Hippocampal formation (tissue), 2 donors: ENCODE measurements around the gene JPH3.

Experiments used
- DNase-seq, 2 donors: peaks; one replicate each; lab custom pipeline; 2025; lab: John Stamatoyannopoulos, UW

JPH3 gene

DNA sequence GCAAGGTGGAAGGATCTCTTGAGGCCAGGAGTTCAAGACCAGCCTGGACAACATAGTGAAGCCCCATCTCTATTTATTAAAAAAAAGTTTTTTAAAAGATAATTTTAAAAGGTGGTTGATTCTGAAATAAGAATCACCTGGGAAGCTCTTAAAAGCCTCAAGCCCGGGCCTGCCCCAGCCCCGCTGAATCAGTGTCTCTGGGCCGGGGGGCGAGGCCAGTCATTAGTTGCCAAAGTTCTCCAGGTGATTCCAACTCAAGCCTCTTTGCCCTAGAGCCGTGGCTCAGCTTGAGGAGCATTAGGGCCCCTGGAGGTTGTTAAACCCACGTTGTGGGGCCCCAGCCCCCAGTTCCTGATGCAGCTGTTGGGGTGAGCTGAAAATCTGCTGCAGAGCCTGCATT lies 24.6 kb downstream of the JPH3 start:
- no peak for DNase-seq

DNA sequence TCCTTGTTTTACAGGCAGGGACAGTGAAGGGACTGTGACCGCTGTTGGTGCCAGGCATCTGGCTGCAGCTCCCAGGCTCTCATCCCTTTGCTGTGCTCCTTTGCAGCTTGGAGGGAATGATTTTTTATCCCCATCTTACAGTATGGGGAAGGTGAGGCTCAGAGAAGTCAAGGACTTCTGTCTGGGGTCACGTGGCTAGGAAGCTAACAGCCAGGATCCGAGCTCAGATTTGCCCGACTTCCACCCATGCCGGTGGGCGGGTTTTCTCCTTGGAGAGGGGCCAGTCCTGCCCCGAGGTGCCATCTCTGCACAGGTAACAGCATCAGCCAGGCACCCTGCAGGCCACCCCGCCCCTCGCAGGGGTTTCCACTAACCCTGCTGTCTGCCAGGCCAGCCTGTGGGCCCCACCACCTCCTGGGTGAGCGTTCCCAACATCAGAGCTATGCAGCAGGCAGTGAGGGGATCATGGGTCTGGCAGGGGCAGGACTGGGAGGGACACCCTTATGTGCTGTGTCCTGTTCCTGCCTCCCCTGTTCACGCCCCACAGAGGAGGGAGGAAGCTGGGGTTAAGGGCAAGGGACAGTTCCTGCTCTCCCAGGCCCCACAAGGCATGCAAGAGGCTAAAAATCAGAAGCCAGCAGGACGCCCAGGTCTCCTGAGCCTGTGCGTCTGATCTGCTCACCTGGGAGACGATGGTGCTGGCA lies 25.4 kb downstream of the JPH3 start:
- no peak for DNase-seq

DNA sequence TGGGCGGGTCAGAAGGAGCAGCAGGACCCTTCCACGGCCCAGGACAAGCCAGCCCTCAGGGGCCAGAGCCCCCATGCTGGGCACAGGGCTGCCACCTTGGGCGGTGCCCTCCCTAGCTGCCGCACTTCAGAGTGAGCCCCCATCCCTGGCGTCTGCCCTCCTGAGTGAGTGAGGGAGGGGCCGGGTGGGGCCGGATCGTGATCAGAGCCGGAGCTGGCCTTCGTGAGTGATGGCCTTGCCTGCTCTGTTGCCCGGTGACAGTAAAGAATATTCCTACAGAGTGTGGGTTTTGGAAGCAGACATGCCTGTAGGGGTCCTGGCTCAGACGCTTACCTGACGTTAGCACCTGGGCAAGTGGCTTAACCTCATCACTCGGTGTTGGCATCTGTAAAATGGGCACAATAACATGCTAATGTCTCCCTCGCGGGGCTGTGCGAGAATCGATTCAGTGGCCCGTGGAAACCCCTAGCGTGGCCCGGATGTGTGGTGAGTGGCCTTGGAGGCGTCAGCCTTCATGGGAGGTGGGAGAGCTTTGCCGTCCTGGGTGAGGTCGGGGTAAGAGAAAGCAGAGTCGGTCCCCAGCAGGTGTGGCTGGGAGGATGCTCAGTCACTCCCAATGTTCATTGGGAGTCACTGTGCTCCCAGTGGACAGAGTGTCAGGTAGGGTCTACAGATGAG lies 26.1 kb downstream of the JPH3 start:
- no peak for DNase-seq

DNA sequence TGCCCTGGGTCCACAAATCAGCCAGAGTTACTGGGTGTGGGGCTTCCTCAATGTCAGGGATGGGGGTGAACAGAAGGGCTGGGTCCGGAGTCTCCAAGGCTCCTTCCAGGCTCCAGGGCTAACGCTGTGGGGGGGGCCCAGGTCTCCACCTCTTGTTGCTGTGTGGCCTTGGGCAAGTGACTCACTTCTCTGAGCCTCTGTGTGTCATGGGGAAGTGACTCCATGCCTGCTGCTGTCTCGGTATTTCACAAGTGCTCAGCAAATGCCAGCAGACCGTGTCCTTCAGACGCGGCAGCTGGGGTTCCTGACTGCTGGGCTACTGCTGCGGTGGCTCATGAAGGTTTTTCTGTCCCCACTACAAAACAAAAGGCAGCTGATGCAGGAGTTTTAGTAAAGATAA lies 26.6 kb downstream of the JPH3 start:
- no peak for DNase-seq

DNA sequence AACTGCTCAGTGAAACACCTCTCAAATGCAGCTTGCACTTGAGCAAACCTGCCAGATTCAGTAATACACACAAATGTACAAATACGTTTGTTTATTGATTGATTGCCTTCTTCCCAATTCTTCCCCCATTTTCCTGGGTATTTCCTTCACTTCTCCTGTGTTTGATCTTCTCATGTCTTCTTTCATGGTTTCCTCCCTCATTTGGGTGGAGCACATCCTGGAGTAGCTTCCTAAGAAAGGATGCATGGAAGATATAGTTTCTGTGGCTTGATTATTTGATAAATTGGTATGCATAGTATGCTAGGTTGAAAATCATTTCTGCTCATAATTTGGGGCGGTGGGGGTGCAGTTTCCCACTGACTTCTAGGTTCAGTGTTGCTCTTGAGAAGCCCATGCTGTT lies 28.8 kb downstream of the JPH3 start:
- no peak for DNase-seq

DNA sequence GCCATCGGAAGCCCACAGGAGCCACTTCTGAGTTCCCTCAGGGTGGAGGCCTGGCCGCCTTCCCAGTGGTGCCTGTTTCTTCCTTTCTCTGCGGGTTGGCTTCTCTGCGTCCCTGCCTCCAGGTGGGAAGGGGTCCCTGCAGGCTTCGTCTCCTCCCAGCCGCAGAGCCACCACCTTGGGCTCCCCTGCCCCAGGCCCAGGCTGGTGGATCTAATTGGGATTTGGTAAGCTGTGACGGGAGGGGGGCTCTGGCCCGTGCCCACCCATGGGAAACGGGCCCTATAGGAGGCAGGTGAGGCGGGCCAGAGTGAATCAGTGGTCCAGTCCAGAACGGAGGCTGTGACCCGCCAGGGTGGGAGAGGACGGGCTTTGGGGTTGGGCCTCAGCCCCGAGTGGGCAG lies 32.1 kb downstream of the JPH3 start:
- DNase-seq, result no peak

DNA sequence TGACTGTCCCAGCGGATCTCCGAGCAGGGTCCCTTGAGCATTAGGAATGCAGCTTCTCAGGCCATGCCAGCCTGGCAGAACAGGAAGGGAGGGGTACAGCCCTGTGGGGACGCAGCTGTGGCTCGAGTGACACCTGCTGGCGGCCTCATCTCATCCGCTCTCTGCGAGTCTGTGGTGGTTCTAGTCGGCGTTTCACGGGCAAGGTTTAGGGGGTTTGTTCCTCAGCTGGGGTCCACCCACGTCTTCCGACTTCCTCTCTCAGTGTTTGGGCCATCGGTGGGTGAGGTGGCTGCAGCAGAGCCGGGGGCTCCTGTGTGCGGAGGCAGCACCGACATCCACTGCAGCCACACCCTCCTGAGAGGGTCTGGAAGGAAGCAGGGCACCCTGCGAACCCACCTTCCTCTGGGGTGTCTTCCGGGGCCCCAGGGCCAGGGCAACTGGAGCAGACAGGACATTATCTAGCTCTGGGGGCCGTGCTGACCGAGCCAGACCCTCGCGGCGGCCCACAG lies 33.3 kb downstream of the JPH3 start:
- peak; percentile 40 to 54 for DNase-seq

DNA sequence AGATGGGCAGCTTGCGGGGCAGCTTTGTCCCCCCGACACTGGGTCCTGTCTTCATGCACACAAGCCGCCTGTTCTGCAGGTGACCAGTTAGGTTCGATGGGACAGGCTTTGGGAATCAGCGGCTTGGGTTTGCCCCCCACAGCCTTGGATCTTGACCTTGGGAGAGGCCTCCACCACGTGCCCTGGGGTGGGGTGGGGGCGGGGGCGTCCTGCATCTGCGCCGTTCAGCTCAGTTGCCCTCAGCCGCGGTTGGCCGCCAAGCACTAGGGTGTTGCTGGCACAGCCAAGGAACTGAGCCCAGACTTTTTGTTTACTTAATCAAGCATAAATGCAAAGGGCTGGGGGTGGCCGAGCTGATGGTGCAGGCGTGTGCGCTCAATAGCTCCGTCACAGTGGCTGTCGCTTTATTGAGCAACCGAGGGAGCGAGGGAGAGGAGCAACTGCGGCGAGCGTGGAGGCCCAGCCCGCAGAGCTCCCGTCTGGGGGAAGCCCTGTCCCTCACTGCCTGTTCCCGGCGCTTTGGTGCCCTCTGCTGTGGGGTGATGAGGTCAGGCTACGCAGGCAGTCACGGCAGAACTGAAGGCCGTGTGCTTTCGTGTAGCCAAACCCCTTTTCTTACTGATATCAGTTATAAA lies 33.9 kb downstream of the JPH3 start:
- peak; percentile 61 to 70 for DNase-seq

DNA sequence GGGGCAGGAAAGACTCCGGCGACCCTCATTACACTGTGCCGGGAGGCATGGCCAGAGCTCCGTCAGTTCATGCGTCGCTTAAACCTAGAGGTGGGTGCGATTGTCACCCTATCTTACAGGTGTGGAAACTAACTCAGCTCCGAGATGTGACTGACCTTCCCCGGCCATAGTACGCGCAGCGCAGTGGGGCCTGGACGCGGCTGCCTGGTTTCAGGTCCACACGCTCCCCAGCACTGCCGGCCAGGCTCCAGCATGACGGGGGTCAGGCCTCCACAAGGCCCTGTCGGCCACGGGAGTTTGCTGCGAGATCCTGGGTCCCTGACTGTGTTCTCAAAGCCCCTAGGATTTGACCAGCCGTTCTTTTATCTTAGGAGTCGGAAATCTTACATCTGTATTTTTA lies 34.4 kb downstream of the JPH3 start:
- DNase-seq, result no peak

DNA sequence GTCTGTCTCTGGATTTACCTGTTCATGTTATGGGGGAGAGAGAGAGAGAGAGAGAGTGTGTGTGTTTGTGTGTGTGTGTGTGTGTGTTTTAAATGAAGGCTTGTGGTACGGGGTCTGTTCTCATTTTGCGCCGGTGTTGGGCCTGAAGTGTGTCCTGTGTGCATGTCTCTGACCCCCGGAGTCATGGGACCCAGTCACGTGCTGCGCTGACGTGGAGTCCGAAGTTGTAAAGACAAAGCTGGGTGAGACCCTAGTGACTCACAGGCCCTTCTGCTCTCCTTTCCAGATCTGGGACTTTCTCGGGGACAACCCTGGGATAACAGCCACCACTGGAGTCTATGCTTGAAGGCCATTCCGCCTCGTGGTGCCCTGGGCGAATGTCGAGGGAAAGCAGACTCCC lies 35.0 kb downstream of the JPH3 start:
- no peak for DNase-seq

DNA sequence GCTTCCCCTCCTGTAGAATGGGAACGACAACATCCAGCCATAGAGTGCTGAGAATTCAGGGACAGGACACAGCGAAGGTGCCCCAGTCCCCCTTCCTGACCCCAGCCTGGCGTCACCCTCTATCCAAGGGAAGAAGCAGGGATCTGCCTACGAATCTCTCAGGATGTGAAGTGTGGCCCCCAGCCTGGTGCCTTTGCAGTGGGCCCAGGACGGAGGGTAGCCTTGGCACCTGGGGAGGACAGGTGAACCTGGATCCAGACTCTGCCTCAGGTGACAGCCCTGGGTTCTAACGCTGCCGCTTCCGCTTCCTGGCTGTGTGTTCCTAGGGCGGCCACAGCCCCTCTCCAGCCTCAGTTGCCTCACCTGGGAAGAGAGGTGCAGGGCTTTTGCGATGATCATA lies 36.4 kb downstream of the JPH3 start:
- no peak for DNase-seq

DNA sequence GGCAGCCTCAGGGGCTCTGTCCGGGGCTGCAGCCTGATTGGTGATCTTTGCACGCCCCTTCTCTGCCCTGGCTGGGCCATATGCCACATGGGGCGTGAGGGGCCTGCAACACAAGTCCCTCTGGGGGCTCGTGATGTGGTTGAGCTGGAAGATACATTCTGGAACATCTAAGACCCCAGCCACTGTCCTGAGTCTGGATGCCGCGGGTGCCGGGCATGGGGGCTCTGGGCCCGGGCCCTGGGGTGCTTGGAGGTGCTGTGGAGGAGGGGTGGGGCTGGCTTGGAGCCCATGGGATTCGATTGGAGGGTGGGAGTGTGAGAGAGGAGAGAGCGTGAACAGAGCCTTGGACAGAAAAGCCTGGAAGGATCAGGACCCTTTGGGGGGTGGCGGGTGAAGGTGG lies 39.4 kb downstream of the JPH3 start:
- DNase-seq, result no peak

DNA sequence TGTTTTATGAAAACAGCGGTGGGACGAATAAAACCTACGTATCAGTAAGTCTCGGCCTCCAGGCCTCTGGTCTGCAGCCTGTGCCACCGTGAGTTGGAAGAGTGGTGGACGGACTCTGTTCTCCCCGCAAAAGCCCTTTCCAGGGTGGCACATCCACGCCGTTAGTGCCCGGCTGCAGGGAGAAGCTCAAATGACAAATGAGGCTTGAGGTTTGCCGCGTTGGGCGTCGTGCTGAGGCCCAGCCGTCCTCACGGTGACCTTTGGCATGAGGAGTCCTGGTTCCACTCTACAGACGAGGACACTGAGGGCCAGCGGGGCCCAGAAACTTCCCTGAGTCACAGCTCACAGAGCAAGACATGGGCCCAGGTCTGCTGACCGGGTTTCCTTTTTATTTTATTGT lies 40.2 kb downstream of the JPH3 start:
- DNase-seq, result no peak

DNA sequence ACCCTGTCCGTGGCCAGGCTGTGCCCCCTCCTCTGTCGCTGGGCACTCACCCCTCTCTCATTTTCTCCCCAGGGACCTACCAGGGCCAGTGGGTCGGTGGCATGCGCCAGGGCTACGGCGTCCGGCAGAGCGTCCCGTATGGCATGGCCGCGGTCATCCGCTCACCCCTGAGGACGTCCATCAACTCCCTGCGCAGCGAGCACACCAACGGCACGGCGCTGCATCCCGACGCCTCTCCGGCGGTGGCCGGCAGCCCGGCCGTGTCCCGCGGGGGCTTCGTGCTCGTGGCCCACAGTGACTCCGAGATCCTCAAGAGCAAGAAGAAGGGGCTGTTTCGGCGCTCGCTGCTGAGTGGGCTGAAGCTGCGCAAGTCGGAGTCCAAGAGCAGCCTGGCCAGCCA lies 41.9 kb downstream of the JPH3 start:
- DNase-seq, result no peak

DNA sequence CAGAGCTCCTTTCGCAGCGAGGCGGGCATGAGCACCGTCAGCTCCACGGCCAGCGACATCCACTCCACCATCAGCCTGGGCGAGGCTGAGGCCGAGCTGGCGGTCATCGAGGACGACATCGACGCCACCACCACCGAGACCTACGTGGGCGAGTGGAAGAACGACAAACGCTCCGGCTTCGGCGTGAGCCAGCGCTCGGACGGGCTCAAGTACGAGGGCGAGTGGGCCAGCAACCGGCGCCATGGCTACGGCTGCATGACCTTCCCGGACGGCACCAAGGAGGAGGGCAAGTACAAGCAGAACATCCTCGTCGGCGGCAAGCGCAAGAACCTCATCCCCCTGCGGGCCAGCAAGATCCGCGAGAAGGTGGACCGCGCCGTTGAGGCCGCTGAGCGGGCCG lies 42.3 kb downstream of the JPH3 start:
- no peak for DNase-seq

DNA sequence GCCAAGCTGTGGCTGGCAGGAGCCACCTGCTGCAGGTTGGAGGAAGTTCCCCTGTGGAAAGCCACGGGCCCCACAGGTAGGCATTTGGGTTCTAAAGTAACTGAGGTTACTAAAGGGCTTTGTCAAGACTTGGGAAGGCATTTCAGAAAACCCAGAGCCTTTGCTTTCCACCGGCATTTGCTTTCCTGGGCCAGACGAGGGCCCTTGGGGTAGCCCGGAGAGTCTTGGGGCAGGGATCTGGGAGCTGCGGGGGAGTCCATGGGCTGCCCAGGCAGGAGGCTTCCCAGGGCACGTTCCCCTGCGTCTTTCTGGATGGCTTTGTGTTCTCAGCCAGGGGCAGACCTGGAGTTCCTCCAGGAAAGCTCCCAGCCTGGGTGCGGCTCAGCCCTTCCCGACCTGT lies 43.5 kb downstream of the JPH3 start:
- no peak for DNase-seq

DNA sequence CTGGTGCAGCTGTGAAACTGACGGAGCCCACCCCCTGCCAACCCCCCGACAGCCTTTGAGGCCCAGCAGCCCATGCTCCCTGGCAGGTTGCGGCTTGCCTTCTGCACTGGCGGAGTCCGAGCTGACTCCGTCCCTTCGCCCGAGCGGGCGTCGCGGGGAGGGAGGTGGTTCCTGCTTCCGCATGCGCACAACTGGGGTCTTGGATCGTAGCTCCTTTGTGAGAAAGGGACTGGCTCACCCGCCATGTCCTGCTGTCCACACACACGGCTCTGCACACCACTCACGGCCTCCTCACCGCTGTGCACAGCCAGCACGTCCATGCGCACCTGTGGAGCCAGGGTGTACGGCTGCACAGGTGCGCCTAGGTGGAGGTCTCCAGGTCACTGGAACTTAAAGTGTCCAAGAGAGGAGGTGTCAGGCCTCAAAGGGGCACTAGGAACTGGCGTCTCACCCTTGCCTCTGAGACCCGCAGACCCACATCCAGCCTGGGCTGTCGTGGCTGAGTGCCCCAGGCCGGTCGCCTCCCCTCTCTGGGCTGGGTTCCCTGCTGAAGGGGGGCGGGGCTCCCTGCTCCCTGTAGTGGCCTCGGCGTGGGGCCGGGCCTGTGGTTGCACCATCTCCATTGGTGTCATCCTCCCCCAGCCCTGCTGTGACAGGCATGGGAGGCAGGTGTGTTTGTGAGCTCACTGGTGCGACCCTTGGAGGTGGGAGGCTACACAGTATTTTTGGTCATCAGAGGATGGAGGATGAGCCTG lies 45.3 kb downstream of the JPH3 start:
- DNase-seq, result no peak

DNA sequence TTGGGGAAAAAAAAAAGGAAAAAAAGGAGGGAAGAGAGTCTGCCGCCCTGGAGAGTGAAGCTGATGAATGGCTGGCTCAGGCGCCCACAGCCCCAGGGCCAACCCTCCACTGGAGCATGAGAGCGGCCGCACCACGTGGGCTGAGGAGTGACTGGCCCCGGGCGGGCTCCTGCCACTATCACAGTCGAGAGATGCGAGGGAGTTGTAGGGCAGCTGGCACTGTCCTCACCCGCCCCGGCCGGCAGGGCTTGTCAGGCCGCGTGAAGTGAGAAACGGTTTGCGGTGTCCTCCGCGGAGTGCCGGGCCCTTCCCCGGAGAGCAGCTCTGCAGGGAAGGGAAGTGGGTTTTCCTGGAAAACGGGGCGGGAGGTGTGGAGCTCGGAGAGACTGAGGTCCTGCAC lies 45.9 kb downstream of the JPH3 start:
- no peak for DNase-seq

DNA sequence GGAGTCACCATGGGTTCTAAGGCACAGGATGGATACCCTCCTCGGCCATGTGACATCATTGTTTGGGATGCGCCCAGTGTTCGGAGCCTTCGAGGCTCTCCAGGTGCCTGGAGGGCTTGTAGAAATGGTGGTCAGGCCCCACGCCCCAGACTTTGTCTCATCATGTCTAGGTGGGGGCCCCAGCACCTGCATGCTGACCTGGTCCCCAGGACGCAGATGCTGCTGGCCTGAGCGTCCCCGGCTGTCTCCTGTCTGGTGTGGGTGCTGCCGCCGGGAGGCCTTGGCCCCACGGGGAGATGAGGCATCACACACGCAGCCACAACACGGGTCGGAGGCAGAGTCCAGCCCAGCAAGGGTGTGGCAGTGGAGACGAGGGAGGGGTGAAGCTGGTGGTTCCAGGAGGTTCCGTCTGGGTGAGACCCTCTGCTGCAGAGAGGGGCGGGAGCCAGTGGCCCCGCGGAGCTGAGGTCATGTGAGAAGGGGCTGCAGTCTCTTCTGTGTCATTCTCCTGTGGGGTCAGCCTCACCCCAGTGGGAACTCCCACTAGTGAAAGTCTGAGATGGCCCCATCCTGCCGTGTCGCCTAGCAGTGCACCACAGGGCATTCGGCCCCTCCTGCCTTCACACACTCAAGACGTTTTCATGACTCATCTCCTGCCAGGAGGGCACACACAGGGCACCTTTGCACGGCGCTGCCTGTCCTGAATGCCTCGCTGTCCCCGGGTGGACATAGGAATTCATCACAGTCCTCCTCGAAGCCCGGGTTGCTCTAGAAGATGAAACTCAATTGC lies 46.6 kb downstream of the JPH3 start:
- DNase-seq, result no peak

DNA sequence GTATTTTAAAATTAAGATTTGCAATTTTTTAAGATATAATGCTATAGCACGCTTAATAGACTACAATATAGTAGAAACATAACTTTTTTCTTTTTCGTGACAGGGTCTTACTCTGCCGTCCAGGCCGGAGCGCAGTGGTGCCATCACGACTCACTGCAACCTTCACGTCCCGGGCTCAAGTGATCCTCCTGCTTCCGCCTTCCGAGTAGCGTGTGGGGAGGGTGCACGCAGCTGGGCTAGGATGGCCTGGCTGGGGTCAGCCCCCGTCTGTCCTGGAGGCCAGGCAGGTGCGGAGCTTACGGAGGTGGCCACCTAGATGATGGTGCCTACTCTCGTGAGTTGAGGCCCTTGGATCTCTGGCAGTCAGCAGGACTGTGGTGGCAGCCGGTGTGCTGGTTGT lies 50.1 kb downstream of the JPH3 start:
- DNase-seq, result no peak

DNA sequence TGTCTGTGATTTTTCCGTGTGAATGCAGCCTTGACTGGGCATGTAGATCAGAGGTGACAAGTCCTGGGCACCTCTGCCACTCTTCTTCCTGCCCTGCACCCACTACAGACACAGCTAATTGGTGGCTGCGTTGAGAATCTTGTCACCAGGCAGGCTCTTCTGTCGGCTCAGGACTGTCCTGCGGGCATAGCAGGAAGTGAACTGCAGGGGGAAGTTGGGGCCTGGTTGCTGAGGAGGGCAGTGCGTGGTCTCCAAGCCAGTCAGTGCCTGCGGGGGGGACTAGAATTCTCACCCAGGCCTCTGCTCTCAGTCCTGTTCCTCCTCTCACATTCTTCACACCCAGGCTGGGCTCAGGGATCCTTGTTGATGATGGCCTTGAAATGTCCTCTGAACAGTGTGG lies 50.5 kb downstream of the JPH3 start:
- no peak for DNase-seq

DNA sequence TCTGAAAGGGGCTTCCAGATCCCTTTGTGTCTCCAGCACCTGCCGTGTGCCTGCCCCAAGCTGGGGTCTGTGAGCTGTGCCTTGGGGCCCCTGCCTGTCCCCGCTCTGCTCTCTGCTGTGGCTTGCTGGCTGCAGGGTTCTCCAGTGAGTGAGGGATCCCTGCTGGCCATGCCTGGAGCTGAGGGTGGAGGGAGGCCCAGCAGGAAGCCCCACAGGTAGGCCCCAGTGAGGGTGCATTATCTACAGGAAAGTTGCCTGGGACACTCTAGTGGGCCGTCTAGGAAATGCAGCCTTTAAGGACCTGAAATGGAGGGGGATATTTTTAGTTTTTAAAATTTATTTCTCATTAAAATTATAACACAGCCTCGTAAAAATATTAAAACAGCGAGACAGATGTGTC lies 50.9 kb downstream of the JPH3 start:
- no peak for DNase-seq
